ENCODE data around the gene CNTNAP5.
A peak's percentile ranks its signal among the peaks of the same experiment; 100 is the strongest.

Gene CNTNAP5

GRCh38 chr2:124025171-124025580, at the start of gene CNTNAP5:
Gene CNTNAP5 (plus strand): TSS chr2:124025287. CDS start chr2:124025651, 364 bp downstream.
- no peak for DNase-seq (ENCODE audit: low spot score)

DNA sequence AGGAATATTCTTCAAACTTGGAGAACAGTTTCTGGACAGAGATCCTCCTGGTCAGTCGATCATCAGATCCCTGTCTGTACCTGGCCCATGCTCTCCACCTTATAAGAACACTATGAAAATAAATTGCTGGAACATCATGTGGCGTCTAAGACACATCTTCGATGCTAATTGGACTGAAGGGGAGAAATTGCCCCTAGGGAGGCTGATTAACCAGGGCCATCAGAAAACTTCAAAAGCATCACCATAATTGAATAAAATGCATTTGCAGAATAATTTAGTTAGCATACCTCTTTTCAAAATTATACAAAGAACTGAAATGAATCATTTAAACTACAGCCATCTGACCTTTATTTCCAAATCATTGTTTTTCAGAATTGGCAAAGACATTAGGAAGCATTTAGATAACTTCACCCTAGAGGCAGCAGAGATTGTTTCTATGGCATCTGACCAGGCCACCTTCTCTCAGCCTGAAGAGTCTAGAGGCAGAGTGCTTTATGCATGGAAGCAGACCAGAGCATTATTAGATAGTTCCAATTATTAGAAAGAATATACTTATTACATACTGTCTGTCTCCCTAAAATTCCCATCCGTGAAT, 48.9 kb upstream of the CNTNAP5 start:
- DNase-seq (ENCODE audit: low spot score) = no peak

DNA sequence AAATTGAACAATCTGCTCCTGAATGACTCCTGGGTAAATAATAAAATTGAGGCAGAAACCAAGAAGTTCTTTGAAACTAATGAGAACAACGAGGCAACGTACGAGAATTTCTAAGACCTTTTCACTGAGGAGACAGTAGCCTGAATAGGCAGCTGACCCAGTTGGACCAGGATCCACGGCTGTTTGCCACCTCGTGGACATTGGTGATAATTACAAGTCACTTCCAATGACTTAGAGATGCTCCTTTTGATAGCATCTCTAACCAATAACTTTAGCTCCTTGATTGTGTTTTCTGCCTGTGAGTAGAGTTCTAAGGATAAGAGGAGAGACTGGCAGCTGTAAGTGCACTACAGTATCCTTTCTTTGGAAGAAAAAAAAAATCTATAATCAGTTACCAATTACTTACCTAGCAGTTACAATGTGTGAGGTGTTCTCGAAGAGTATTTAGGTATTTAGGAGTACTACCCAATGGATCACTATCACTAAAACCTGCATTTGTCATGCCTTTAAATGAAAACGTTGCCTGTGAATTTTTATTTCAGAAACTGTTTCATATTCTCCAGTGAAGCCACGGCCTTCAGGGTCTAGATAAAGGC, 31.3 kb upstream of the CNTNAP5 start:
- DNase-seq (ENCODE audit: low spot score) = peak; percentile 6

- no peak for DNase-seq (ENCODE audit: low spot score)
Observed at GRCh38 chr2:123999681-124000080, 25.4 kb upstream of the CNTNAP5 start.

DNA sequence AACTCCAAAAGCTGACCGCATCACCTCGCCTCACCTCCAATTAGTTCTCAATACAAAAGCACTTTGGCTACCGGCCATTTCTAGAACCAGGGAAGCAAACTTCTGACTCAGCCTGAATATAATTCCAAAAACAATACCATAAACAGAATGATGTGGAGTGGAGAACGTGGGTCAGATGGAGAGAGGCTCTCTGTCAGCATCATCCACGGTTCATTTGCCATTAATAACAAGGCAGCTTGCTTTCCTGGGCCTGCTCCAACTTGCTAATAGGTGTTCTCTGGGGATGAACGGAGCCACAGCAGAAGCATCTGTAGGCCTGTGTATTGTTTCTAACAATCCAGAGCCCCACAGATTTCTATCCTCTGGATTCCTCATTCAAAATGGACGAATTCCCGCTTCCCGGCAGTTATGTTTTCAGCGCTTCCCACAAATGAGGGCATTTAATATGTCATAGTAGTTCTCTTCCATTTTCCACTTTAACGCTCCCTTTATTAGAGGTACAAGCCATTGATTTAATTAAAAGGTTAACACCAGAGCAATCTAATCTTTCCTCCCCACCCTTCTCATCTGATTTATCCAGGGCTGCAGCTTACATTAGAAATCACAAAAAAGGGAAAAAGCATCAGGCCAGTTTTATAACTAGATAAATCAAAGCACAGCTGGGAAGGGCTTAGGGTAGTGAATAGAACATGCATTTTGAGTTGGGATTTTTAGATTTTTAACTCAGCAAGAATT, 23.2 kb upstream of the CNTNAP5 start:
- DNase-seq (ENCODE audit: low spot score) = no peak

GRCh38 chr2:124018890-124019289, 6.2 kb upstream of the CNTNAP5 start:
- no peak for DNase-seq (ENCODE audit: low spot score)

DNA sequence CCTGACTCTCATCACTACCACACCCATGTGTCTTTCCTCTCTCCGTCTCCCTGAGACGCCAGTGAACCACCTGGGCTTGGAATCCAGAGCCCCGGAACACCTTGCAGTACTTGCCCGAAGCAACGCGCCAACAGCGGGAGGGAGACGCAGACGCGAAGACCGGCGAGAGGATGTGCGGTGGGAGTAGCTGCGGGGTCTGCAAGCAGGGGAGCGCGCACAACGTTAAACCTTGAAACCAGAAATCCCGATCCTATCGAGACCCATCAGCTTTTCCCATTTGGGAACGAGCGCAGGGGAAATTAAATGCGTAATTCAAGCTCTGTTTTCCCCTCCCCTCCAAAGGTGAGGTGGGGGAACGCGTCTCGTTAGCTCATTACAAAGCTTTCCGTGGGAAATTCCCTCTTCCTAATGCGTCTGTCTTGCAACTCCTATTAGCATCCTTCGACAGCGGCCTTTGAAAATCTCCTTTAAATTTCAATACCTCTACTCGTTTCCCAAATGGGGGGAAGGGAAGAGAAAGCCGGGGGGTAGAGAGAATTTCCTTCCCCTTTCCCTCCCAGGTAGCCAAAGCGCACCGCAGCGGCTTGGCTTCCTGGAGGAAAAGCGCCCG, 421 bp upstream of the CNTNAP5 start:
- DNase-seq (ENCODE audit: low spot score) = no peak

DNA sequence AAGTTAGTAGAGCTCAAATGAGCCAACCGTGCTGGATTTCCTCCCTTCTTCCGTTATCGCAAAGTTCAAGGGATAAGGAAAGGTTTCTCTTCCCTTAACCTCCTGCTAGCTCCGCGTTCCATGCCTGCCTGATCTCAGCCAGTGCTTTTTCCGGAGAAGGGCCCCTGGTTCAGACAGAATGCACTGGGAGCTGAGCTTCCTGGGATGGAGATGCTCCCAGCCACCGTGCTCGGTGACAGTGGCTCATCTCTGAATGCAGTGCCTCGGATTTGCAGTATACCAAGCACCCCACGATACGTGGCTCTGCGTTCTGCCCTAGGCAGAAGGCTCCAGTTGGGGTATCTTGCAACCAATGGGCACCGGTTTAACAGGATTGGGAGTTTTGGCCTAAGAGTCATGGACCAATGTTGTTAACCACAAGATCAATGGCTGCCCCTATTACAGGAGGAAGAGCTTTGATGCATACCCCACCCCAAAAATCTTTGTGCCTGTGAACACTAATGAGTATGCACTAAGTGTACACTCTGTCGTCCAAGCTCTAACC, 876 bp downstream of the CNTNAP5 start:
- no peak for DNase-seq (ENCODE audit: low spot score)

DNA sequence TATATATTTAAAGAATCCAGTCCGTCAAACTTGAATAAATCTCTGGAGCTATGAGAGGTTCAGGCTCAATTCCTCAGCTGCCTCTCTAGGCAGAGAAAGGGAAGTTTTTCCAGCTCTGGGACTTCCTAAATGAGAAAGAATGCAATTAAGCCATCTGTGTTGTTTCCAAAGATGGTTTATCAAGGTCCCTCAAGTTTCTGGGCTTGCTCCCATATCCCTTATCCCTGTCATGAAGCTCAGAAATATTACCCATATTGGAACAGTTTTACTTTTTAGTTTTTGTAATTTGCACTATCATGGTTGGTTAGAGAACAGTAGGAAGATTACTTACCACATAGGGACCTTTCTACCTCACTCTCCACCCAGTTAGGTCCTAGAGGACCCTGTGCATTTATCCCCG, 1.4 kb downstream of the CNTNAP5 start:
- DNase-seq (ENCODE audit: low spot score) = no peak

DNA sequence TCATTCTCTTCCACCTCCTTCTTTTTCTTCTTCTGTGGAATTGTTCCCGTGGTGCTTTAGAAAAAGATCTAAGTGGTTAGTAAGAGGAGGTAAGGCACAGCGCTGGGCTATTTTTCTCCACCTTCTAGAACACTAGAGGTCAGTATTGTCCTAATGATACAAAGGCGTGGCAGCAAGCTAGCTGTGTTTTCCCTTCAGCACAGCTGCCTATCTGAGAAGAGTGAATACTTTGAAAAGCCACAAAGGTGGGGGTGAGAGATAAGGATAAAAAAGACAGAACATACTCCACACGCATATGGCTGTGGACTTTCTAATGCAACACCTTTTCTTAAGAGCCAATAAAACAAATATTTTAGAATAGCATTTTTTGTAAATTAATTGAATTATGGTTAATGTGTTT, 2.1 kb downstream of the CNTNAP5 start:
- DNase-seq (ENCODE audit: low spot score) = peak; percentile 54

- no peak for DNase-seq (ENCODE audit: low spot score)
Observed at GRCh38 chr2:124032799-124033198, 7.7 kb downstream of the CNTNAP5 start.

DNA sequence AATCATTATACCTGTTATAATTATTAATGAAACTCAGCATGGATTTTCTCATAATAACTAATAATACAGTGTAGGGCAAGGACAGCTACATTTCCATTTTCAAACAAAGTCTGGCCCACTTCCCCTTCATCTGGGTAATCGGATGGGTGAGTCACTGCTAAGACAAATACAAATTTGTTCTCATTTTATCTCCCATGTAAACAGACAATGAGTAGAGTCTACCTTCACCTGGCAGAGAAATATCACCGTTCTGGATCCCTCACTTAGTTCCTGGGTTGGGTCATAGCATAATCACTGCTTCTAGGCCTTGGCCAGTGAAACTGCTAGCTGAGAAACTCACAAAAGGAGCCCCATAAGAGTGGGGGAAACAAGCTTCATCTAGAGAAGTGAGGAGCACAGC, 9.2 kb downstream of the CNTNAP5 start:
- DNase-seq (ENCODE audit: low spot score) = no peak

DNA sequence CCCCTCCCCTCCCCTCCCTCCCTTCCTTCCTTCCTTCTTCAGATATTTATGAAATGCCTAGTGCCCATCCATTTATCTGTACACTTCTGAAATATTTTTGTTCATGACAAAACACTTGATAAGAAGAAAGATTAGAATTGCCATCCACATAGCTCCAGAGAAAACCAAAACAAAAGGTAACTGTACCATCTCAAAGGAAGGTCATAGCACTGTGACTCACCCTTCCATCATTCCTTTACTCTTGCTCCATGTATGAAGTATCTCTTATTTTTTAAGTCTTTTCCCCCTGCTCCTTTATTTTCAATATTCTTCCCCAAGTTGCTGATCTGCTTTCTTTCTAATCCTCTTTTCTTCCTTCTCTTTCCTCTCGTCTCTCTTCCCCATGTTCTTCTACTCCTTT, 9.9 kb downstream of the CNTNAP5 start:
- DNase-seq (ENCODE audit: low spot score) = no peak

- DNase-seq (ENCODE audit: low spot score) = no peak
Observed at GRCh38 chr2:124039032-124039431, 13.9 kb downstream of the CNTNAP5 start.

- DNase-seq (ENCODE audit: low spot score) = no peak
Observed at GRCh38 chr2:124039762-124040291, 14.7 kb downstream of the CNTNAP5 start.

- DNase-seq (ENCODE audit: low spot score) = no peak
Observed at GRCh38 chr2:124045894-124046293, 20.8 kb downstream of the CNTNAP5 start.

DNA sequence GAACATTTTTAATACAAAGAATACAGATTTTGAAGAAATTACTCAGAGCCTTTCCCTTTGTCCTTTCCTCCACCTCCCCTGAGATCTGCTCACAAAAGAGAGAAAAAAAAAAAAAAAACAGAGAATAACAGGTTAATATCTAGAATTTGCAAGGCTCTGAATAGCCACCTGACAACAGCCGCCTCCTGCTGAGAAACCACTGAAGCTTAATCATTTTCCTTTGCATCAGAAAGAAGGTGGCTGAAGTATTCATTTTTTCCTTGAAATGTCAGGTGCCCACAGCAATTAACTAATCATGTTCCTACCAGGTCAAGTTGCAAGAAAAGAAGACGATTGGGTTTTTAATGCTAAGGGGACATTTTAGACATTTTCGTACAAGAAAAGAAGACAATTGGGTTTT, 21.2 kb downstream of the CNTNAP5 start:
- DNase-seq (ENCODE audit: low spot score) = no peak

- no peak for DNase-seq (ENCODE audit: low spot score)
Observed at GRCh38 chr2:124048102-124048501, 23.0 kb downstream of the CNTNAP5 start.

DNA sequence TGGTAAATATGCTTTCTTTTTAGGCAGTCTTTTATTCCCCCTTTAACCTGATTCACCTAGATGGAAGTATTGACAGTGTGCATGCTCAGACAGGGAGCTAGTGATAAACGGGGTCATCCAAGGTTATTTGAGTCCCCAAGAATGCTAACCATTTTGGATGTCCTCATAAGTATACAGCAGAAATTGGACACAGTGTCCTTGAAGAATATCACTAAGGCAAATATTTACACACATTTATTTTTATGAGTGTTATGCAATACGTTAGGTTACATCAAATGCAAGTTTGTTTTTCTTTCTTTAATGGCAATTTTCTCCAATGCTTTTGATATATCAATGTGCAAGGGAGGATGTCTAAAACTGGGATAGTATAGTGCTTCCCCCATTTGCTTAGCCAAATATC, 23.6 kb downstream of the CNTNAP5 start:
- DNase-seq (ENCODE audit: low spot score) = no peak

- DNase-seq (ENCODE audit: low spot score) = no peak
Observed at GRCh38 chr2:124049136-124049535, 24.0 kb downstream of the CNTNAP5 start.

DNA sequence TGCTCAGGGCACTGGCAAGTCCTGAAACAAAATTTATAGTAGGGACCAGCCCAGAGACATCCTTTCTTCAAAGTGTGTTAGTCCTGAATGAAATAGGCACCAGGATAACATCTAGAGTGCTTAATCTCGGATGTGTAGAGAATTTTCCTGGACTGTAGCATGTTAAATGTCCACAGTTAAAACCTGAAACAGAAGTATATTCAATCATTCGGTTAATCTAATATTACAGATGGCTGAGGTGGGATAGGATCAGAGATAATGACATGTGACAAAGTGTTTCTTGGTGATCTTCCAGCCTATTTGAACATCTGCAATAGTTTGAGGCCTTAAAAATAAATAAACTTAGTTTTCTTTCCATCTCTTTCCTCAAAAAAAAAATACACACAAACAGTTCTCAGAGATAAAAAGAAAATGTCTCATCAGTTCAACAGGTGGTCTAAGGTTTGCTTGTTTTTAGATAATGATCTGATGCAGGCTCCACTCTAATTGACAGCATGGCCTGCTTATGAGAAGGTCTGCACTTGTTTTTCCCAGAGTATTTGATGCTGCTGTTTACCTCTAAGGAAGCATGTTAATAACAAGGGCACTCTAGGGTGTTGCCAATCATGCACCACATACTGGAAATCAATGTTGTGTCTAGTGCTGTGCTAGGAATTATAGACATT, 25.9 kb downstream of the CNTNAP5 start:
- DNase-seq (ENCODE audit: low spot score) = no peak

GRCh38 chr2:124053796-124054195, 28.7 kb downstream of the CNTNAP5 start:
- no peak for DNase-seq (ENCODE audit: low spot score)

Measured in LoVo (cell line).